Thoracic aorta (tissue), 2 donors: ENCODE data around the gene ASTN1. TPM values are rescaled to one million over a fixed set of nuclear protein-coding genes. Genes with fewer than 3 reads are reported as not detected.

Source experiments
- ATAC-seq: fragments of 150-250 bp; one replicate; pipeline ENCODE4 v1.8.0; 2017; ENCODE audit warnings: low read depth; ENCODE audit not compliant: insufficient number of reproducible peaks, low FRiP score
- DNase-seq: peaks from one replicate; pipeline ENCODE4 v3.0.0-alpha.2; 2020; ENCODE audit warnings: low spot score
- H3K27ac ChIP-seq, 2 donors: fragments of 200-600 bp; sonication (generic); 1 replicate in 1 of 2; 2 replicates in 1 of 2; pipeline ENCODE4 v1.5.1; 2016; ENCODE audit warnings: mild to moderate bottlenecking in 2 of 2, moderate library complexity in 2 of 2
- H3K27me3 ChIP-seq: fragments of 200-600 bp; sonication (generic); replicated peaks from 2 replicates; pipeline ENCODE4 v1.6.0; 2016; ENCODE audit warnings: mild to moderate bottlenecking; ENCODE audit not compliant: insufficient read depth
- H3K36me3 ChIP-seq: fragments of 200-600 bp; sonication (generic); one replicate; pipeline ENCODE4 v1.5.1; 2016
- H3K4me1 ChIP-seq, 2 donors: fragments of 200-600 bp; sonication (generic); 1 replicate in 1 of 2; 2 replicates in 1 of 2; pipeline versions ENCODE4 v1.5.1 to v1.6.0; 2016; ENCODE audit warnings: low read depth in 2 of 2, mild to moderate bottlenecking in 1 of 2; ENCODE audit not compliant: control insufficient read depth in 1 of 2
- H3K4me3 ChIP-seq: fragments of 200-600 bp; sonication (generic); 2 replicates; pipeline ENCODE4 v1.5.1; 2016; ENCODE audit warnings: mild to moderate bottlenecking
- H3K9me3 ChIP-seq: fragments of 200-600 bp; sonication (generic); 2 replicates; pipeline ENCODE4 v1.5.1; 2016
- total RNA-seq, 2 donors: library from RNA; depleted of rRNA; stranded (reverse); fragments of >200 nt; gene quantifications; one replicate each; pipeline versions ENCODE4 v1.1.0 to v1.2.3, GENCODE V29; 2016
- TF ChIP-seq, protein P1 (sequence below): fragments of 200-600 bp; sonication (generic); IDR thresholded peaks from one replicate; pipeline ENCODE4 v1.5.1; 2019; ENCODE audit warnings: antibody characterized with exemption

The ASTN1 gene
- total RNA-seq, 2 donors from 2014 or later, result 0.41 to 0.42 TPM

DNA sequence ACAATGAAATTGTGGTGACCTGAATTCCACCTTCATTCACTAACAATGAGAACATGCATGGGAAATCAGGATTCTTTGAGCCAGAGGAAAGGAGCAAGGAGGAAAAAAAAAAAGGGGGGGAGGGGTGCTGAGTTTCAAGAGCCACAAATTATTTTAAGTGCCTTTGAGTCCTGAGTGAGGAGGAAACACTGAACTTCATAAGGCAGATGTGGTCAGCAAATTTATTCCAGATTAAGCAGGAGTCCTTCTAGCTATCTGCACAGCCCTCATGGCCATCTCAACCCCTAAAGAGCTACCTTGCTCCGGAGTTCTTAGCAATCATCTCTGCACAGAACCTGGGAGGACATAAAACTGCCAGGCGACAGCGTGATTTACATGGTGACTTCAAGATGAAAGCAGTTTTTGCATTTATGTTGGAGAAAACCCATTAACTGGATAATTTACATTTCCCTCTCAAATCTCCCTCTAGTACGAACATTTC, 21.7 kb downstream of the ASTN1 start:
- ATAC-seq, result no peak
- Histone ChIP-seq H3K4me3 (no peak overlapping the region), H3K27me3 (no peaks in the 10 kb centered on the region), H3K27ac (no peak overlapping the region), H3K4me1 (no peaks in the 10 kb centered on the region), H3K9me3 (no peaks in the 10 kb centered on the region), H3K36me3 (no peaks in the 10 kb centered on the region)
- DNase-seq, result no peak
- TF ChIP-seq, protein P1, sequence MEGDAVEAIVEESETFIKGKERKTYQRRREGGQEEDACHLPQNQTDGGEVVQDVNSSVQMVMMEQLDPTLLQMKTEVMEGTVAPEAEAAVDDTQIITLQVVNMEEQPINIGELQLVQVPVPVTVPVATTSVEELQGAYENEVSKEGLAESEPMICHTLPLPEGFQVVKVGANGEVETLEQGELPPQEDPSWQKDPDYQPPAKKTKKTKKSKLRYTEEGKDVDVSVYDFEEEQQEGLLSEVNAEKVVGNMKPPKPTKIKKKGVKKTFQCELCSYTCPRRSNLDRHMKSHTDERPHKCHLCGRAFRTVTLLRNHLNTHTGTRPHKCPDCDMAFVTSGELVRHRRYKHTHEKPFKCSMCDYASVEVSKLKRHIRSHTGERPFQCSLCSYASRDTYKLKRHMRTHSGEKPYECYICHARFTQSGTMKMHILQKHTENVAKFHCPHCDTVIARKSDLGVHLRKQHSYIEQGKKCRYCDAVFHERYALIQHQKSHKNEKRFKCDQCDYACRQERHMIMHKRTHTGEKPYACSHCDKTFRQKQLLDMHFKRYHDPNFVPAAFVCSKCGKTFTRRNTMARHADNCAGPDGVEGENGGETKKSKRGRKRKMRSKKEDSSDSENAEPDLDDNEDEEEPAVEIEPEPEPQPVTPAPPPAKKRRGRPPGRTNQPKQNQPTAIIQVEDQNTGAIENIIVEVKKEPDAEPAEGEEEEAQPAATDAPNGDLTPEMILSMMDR, result no peak

- H3K4me3 ChIP-seq, result no peak overlapping the region
- no peak overlapping the region for H3K27ac ChIP-seq
- no peaks in the 10 kb centered on the region for H3K9me3 ChIP-seq
- no peaks in the 10 kb centered on the region for H3K4me1 ChIP-seq
- TF ChIP-seq, protein P1, result no peak
- ATAC-seq (no peak), DNase-seq (no peak)
- H3K27me3 ChIP-seq, result no peaks in the 10 kb centered on the region
- no peaks in the 10 kb centered on the region for H3K36me3 ChIP-seq
Observed at GRCh38 chr1:177142010-177142409, 22.5 kb downstream of the ASTN1 start.

DNA sequence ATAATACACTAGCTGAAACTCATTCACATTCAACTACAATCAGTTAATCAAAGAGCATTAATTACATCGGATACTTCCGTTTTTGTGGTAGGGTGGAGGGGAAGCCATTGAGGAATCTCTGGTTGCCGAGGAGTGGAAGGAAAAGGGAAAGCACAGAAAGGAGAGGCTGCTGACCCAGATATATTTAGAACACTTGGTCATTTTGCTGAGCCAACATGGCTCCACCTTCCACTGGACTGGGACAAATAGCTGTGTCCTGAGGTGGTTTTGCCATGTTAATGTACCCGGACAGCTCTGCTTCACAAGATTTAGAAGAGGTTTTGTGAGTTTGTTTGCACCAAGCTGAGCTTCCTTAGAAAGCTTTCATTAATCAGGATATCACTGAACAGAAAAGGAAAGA, 26.2 kb downstream of the ASTN1 start:
- no peak overlapping the region for H3K27ac ChIP-seq
- ATAC-seq (no peak), DNase-seq (no peak)
- no peaks in the 10 kb centered on the region for H3K4me1 ChIP-seq
- no peaks in the 10 kb centered on the region for H3K36me3 ChIP-seq
- no peak overlapping the region for H3K4me3 ChIP-seq
- TF ChIP-seq, protein P1, result no peak
- no peaks in the 10 kb centered on the region for H3K27me3 ChIP-seq
- H3K9me3 ChIP-seq, result no peaks in the 10 kb centered on the region

- H3K9me3 ChIP-seq, result no peaks in the 10 kb centered on the region
- TF ChIP-seq, protein P1, result no peak
- DNase-seq, result no peak
- H3K27me3 ChIP-seq, result no peaks in the 10 kb centered on the region
- H3K4me3 ChIP-seq, result no peak overlapping the region
- no peaks in the 10 kb centered on the region for H3K4me1 ChIP-seq
- ATAC-seq, result no peak
- H3K36me3 ChIP-seq, result no peaks in the 10 kb centered on the region
- H3K27ac ChIP-seq, result no peak overlapping the region
Observed at GRCh38 chr1:177137814-177138213, 26.7 kb downstream of the ASTN1 start.

- H3K9me3 ChIP-seq, result no peaks in the 10 kb centered on the region
- no peak for DNase-seq
- no peak overlapping the region for H3K4me3 ChIP-seq
- H3K27me3 ChIP-seq, result no peaks in the 10 kb centered on the region
- no peak for ATAC-seq
- no peaks in the 10 kb centered on the region for H3K36me3 ChIP-seq
- H3K4me1 ChIP-seq, result no peaks in the 10 kb centered on the region
- H3K27ac ChIP-seq, result no peak overlapping the region
- TF ChIP-seq, protein P1, result no peak
Observed at GRCh38 chr1:177135250-177135649, 29.3 kb downstream of the ASTN1 start.
